Endothelial cell of umbilical vein (primary cell): ENCODE measurements around the gene SLC2A2. TPM values are rescaled to one million over a fixed set of nuclear protein-coding genes. Genes with fewer than 3 reads are reported as not detected.

Source experiments
- BruUV-seq: library from RNA; stranded (reverse); fragments of 400-500 nt; replicated peaks from 2 replicates; lab custom pipeline; 2021; lab: Mats Ljungman, UMichigan
- CTCF ChIA-PET: fragments of 300-600, 350-600 bp; sonication (Branson Sonifier 250); formaldehyde crosslinking; loops from one replicate; lab custom pipeline; 2021; ENCODE audit warnings: antibody characterized with exemption, inconsistent platforms; lab: Charles Lee
- POLR2A ChIA-PET: fragments of 300-600, 350-600 bp; sonication (Branson Sonifier 250); formaldehyde crosslinking; loops from one replicate; lab custom pipeline; 2021; ENCODE audit warnings: antibody characterized with exemption, inconsistent platforms; lab: Charles Lee
- DNase-seq: peaks from one replicate; pipeline ENCODE4 v3.0.0-alpha.2; 2011; ENCODE audit warnings: low read depth, low spot score
- FAIRE-seq: peaks from 2 replicates; lab custom pipeline; 2011; peaks lifted over from hg19 to GRCh38; lab: Jason Lieb, UNC
- H2AFZ ChIP-seq: 2 replicates; pipeline ENCODE4 v1.6.0; 2012; ENCODE audit warnings: low read depth, low read length, control low read depth, inconsistent platforms
- H3K27ac ChIP-seq: 2 replicates; pipeline ENCODE4 v1.5.1; 2011; ENCODE audit warnings: low read depth, mild to moderate bottlenecking, control low read depth, low read length, moderate library complexity; ENCODE audit not compliant: insufficient read depth
- H3K27me3 ChIP-seq, 2 experiments: 2 replicates each; pipeline versions ENCODE4 v1.6.0 to v1.6.1; 2011; ENCODE audit warnings: low read length in 2 of 2, mixed read lengths in 1 of 2; ENCODE audit not compliant: control insufficient read depth in 2 of 2, insufficient read depth in 2 of 2
- H3K36me3 ChIP-seq, 2 experiments: 2 replicates in 1 of 2; 3 replicates in 1 of 2; pipeline ENCODE4 v1.5.1; 2011; ENCODE audit warnings: low read length in 2 of 2, mild to moderate bottlenecking in 1 of 2, moderate library complexity in 1 of 2; ENCODE audit not compliant: control insufficient read depth in 2 of 2, insufficient read depth in 2 of 2; ENCODE audit errors: extremely low read depth in 1 of 2
- H3K4me1 ChIP-seq: 3 replicates; pipeline ENCODE4 v1.5.1; 2011; ENCODE audit warnings: mild to moderate bottlenecking, low read length; ENCODE audit not compliant: control insufficient read depth, insufficient read depth; ENCODE audit errors: extremely low read depth
- H3K4me2 ChIP-seq: 2 replicates; pipeline ENCODE4 v1.6.1; 2011; ENCODE audit warnings: low read length, control low read depth, mixed read lengths; ENCODE audit not compliant: insufficient read depth
- H3K4me3 ChIP-seq, 3 experiments: fragments of 200-600 bp in 1 of 3; sonication (generic), shearing (Covaris generic) in 1 of 3; replicated peaks in 1 of 3; 2 replicates each; pipeline ENCODE4 v1.5.1; 2011 to 2016; ENCODE audit warnings: control low read depth in 3 of 3, low read length in 3 of 3, mild to moderate bottlenecking in 2 of 3, inconsistent platforms in 1 of 3, low read depth in 1 of 3, moderate library complexity in 1 of 3; ENCODE audit not compliant: insufficient read depth in 1 of 3
- H3K79me2 ChIP-seq: 2 replicates; pipeline ENCODE4 v1.6.0; 2012; ENCODE audit warnings: low read length, inconsistent platforms; ENCODE audit not compliant: control insufficient read depth, insufficient read depth
- H3K9ac ChIP-seq: replicated peaks from 2 replicates; pipeline ENCODE3; 2011; ENCODE audit warnings: low read length, control low read depth; ENCODE audit not compliant: insufficient read depth; ENCODE audit errors: extremely low read depth
- H3K9me1 ChIP-seq: replicated peaks from 3 replicates; pipeline ENCODE4 v1.6.0; 2011; ENCODE audit warnings: mild to moderate bottlenecking, low read length; ENCODE audit not compliant: control insufficient read depth, insufficient read depth; ENCODE audit errors: extremely low read depth
- H3K9me3 ChIP-seq: replicated peaks from 2 replicates; pipeline ENCODE4 v1.5.1; 2012; ENCODE audit warnings: low read length, inconsistent platforms; ENCODE audit not compliant: control insufficient read depth, insufficient read depth
- H4K20me1 ChIP-seq: replicated peaks from 2 replicates; pipeline ENCODE3; 2011; ENCODE audit warnings: mild to moderate bottlenecking, low read length; ENCODE audit not compliant: control insufficient read depth, insufficient read depth; ENCODE audit errors: extremely low read depth
- EZH2 ChIP-seq: IDR thresholded peaks from 2 replicates; pipeline ENCODE4 v1.6.1; 2012; ENCODE audit warnings: borderline replicate concordance, low read depth, mild to moderate bottlenecking, moderate library complexity, low read length, inconsistent platforms; ENCODE audit not compliant: severe bottlenecking
- FOS ChIP-seq: IDR thresholded peaks from 2 replicates; pipeline ENCODE4 v1.6.1; 2011; ENCODE audit warnings: mild to moderate bottlenecking, low read length, moderate library complexity, borderline replicate concordance; ENCODE audit not compliant: insufficient read depth
- GATA2 ChIP-seq: IDR thresholded peaks from 2 replicates; pipeline ENCODE4 v1.7.0; 2011; ENCODE audit warnings: low read depth, mild to moderate bottlenecking, moderate library complexity, mixed read lengths, low read length; ENCODE audit not compliant: insufficient read length, insufficient read depth
- JUN ChIP-seq: IDR thresholded peaks from 2 replicates; pipeline ENCODE4 v1.6.1; 2011; ENCODE audit warnings: borderline replicate concordance, low read depth; ENCODE audit not compliant: insufficient read length, insufficient read depth
- MYC ChIP-seq: IDR thresholded peaks from one replicate; pipeline ENCODE4 v1.6.1; 2011; ENCODE audit warnings: mild to moderate bottlenecking, low read depth, low read length
- POLR2A ChIP-seq: IDR thresholded peaks from 2 replicates; pipeline ENCODE4 v1.6.1; 2012; ENCODE audit warnings: low read depth, mild to moderate bottlenecking, control low read depth, low read length
- POLR2AphosphoS5 ChIP-seq: IDR thresholded peaks from 2 replicates; pipeline ENCODE4 v1.6.1; 2012; ENCODE audit warnings: low read depth, mild to moderate bottlenecking, control low read depth, low read length, moderate library complexity; ENCODE audit not compliant: insufficient read depth
- dilution Hi-C: fragments of 300-500 bp; cut with MboI; formaldehyde crosslinking; loops from one replicate; pipeline ENCODE4 v1.15.0; 2019; ENCODE audit warnings: low sequenced_read_pairs; ENCODE audit not compliant: extremely low pct_ligation_motif_present
- intact Hi-C: fragments of 100-400 bp; cut with micrococcal nuclease; formaldehyde crosslinking; loops from one replicate; pipeline ENCODE4 v1.10.0; 2022
- polyA plus RNA-seq, 4 experiments: library from polyadenylated mRNA; depleted of rRNA in 3 of 4; stranded (reverse) in 3 of 4; unstranded in 1 of 4; fragments of >200 nt; gene quantifications; 2 replicates each; pipeline versions ENCODE4 v1.2.1 to v1.2.3, GENCODE V29; 2011 to 2012; ENCODE audit warnings: missing spikeins in 1 of 4
- total RNA-seq: library from RNA; stranded (reverse); gene quantifications from 2 replicates; pipeline ENCODE4 v1.2.3, GENCODE V29; 2021
- TF ChIP-seq, protein P1 (sequence below): IDR thresholded peaks from 2 replicates; pipeline ENCODE4 v1.6.1; 2011; ENCODE audit not compliant: insufficient read depth, insufficient read length
- TF ChIP-seq, protein P2 (sequence below), 2 donors: IDR thresholded peaks; 1 replicate in 1 of 2; 2 replicates in 1 of 2; pipeline ENCODE4 v1.5.1; 2011; ENCODE audit warnings: low read length in 2 of 2, mild to moderate bottlenecking in 2 of 2, moderate library complexity in 2 of 2, control low read depth in 1 of 2, inconsistent platforms in 1 of 2, low read depth in 1 of 2; ENCODE audit not compliant: insufficient read depth in 1 of 2; ENCODE audit errors: extremely low read depth in 1 of 2

The SLC2A2 gene
- total and polyA plus RNA-seq, 2 donors (not counting 3 experiments of a cell fraction or from before 2014, with no cell fraction given), result not detected

DNA sequence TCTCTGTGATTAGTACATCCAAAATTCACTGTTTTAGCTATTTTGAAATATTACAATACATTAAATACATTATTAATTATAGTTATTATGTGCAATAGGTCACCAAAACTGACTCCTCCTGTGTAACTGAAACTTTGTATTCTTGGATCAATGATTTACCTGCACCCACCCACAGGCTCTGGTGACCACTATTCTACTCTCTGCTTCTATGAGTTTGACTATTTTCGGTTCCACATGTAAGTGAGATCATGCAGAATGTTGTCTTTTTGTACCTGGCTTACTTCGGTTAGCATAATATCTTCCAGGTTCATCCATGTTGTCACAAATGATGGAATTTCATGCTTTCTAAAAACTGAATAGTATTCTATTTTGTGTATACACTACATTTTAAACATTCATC, 43.8 kb downstream of the SLC2A2 start:
- H3K27ac ChIP-seq, result no peak overlapping the region
- dilution Hi-C loops, result no loop called here
- no peaks in the 10 kb centered on the region for H4K20me1 ChIP-seq
- H3K9ac ChIP-seq, result no peak overlapping the region
- no peak for FAIRE-seq
- no peaks in the 10 kb centered on the region for H3K27me3 ChIP-seq
- H3K79me2 ChIP-seq, result no peaks in the 10 kb centered on the region
- TF ChIP-seq MYC (no peak), JUN (no peak), POLR2AphosphoS5 (no peak), POLR2A (no peak), FOS (no peak), EZH2 (no peak), GATA2 (no peak)
- TF ChIP-seq, protein P1, sequence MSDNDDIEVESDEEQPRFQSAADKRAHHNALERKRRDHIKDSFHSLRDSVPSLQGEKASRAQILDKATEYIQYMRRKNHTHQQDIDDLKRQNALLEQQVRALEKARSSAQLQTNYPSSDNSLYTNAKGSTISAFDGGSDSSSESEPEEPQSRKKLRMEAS, result no peak
- TF ChIP-seq, protein P2, sequence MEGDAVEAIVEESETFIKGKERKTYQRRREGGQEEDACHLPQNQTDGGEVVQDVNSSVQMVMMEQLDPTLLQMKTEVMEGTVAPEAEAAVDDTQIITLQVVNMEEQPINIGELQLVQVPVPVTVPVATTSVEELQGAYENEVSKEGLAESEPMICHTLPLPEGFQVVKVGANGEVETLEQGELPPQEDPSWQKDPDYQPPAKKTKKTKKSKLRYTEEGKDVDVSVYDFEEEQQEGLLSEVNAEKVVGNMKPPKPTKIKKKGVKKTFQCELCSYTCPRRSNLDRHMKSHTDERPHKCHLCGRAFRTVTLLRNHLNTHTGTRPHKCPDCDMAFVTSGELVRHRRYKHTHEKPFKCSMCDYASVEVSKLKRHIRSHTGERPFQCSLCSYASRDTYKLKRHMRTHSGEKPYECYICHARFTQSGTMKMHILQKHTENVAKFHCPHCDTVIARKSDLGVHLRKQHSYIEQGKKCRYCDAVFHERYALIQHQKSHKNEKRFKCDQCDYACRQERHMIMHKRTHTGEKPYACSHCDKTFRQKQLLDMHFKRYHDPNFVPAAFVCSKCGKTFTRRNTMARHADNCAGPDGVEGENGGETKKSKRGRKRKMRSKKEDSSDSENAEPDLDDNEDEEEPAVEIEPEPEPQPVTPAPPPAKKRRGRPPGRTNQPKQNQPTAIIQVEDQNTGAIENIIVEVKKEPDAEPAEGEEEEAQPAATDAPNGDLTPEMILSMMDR (IDR thresholded peaks at IDR 0.05; ENCODE audit: extremely low read depth in 1 of 2, insufficient read depth in 1 of 2, low read depth in 1 of 2, low read length in 2 of 2), result no peak
- no peak overlapping the region for H2AFZ ChIP-seq
- intact Hi-C loops, result no loop called here
- no peaks in the 10 kb centered on the region for H3K9me3 ChIP-seq
- ChIA-PET CTCF (no interaction called here), POLR2A (no interaction called here)
- H3K4me1 ChIP-seq, result no peaks in the 10 kb centered on the region
- H3K4me3 ChIP-seq, result no peak overlapping the region
- no peaks in the 10 kb centered on the region for H3K36me3 ChIP-seq
- H3K4me2 ChIP-seq, result no peak overlapping the region
- H3K9me1 ChIP-seq, result no peaks in the 10 kb centered on the region
- BruUV-seq, result no TSS peak
- DNase-seq, result no peak
